Non-pigmented ciliary epithelial cell (primary cell): ENCODE data around the gene SBF2.
"Not testable (repeated sequence)": the region's sequence is repeated elsewhere in the genome, so short reads cannot be mapped to it uniquely, and the experiment has no call there.

Experiments used
- DNase-seq: peaks from one replicate; pipeline ENCODE4 v3.0.0-alpha.2; 2010; ENCODE audit warnings: low read depth

Gene SBF2

DNA sequence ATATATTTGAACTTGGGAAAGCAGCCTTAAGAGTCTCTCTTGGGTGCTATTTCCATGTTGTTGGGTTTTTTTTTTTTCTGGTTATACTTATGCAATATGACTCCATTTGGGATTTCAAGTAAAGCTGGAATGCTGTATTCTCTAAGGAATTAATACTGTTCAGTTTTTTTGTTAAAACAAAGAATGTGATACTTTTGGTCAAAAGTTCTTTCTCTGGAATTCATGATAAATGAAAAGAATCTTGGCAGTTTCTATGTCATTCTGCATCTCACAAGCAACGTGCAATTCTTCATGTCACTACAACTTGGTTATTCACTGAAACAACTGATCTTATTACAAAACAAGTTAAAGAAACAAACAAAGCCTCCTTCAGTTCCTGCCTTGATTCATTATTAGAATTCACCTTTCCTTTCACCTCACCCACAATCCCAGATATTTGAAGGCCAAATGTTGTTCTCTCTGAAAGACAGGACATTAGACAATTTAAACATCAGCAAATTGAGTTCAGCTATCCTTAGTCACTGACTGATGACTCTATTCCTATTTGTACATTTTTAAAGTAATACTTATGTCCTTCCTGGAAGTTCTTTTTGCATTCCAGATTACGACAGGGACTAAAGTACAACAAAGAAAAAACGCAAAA is 176.2 kb downstream of the SBF2 start:
- peak; percentile 11 for DNase-seq

DNA sequence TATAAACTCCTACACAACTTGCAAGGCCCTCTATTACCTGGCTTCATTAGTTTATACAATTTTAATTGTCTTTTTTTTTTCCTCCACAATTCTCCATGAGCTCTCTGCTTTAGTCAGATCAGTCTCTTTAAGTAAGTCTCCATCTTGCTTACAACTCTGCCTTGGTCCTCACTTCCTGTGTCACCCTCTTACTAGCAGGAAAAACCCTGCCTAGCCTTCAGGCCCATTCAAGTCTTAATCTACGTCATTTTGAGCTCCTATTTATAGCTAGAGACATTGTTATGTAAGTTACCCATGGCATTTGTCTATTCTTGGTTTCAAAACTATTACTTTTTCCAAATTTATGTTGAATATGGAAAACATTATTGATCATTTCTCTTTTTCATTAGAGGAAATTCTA is 177.4 kb downstream of the SBF2 start:
- no peak for DNase-seq

DNA sequence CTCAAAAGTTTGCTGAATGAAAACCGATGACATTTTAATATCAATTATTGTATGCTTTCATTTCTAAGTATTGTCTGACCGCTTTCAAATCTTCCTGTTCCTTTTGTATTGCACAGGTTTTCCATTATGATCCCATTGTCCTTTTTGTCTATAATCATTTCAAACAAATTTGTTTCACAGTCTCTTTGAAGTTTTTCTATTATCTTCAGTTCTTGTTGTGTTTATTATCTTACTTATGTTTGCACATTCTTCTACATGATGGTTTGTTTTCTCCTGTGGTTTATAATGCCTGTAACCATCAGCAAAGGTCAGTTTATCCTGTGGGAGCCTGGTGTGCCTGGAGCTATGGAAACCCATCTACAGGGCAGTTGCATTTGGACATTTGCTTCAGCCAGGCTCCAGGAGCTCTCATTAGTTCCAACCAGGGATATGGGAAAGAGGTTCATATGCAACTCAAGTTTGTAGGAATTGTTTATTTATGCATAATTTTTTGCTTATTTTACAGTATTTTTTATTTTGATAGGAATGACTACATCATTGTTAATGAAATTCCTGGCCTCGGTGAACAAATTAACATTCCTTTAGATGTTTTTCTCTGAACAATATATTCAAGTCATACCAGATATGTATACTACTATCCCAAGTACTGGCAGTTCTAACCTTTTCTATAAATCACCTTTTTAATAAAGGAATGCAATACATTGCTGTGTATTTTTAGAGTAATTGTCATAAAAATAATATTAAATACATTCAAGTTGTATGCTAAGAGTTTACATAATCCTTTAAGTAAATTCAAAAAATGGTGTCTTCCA is 179.2 kb downstream of the SBF2 start:
- DNase-seq = no peak

DNA sequence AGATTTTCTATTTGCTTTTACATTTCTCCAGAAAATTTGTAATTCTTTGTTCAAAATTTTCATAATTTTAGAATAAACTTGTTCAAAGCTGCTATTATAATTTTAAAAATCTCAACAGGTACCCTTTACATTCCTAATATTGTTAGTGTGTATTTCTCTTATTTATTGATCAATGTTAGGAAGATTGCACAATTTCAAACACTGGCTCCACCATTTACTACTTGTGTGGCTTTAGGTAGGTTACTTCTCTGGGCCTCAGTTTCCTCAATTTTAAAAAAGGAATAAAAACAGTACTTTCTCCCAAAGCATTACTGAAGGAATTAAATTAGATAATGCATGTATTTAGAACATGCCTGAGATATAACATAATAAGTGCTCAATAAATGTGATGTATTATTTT is 180.2 kb downstream of the SBF2 start:
- DNase-seq = no peak

DNA sequence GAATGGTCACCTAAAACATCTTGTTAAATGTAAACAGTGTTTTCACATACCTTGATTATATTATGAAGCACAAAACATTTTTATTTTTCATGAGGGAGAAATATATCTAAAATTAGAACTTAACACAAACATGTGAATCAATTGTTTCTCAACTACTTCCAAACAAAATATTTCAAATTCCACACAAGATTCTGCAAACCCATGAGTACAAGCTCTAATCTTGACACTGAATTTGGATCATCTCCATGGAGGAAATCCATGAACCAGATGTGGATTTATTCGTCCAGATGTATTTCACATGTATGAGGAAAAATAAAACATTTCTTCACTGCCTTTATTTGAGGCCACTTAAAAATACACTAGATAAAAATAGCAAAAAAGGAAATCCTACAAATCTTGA is 184.2 kb downstream of the SBF2 start:
- DNase-seq = peak; percentile 43

DNA sequence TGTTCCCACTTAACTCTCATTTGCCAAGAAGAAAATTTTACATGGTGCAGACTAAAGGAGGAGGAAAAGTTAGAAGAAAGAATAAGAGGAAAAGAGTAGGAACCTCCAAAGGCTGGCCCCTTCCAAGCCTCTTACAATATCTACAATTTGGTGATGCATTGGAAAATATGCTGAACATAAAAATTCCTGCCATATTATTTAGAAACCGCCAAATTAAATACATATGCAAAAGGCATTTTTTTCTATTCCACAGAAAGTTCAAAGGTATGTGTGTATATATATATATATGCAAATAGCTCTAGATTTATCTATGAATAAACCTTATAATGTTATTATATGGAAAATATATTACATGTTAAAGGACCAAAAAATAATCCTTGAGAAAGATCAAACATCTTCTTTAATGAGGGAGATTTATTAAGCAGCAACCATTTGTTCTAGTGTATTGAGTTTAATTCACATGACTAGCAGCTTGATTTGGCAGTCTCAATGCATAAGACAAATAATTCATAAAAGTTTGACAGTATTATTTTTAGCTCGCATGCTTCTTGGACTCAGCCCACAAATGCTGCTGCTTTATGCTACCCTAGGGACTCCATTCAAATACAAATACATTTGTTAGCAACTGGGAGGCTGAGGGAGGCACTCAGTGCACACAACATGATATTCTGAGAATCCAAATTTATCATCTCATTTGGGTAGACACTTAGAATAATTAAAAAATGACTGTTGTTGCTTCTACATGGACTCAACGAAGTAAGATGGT is 184.9 kb downstream of the SBF2 start:
- DNase-seq = no peak

DNA sequence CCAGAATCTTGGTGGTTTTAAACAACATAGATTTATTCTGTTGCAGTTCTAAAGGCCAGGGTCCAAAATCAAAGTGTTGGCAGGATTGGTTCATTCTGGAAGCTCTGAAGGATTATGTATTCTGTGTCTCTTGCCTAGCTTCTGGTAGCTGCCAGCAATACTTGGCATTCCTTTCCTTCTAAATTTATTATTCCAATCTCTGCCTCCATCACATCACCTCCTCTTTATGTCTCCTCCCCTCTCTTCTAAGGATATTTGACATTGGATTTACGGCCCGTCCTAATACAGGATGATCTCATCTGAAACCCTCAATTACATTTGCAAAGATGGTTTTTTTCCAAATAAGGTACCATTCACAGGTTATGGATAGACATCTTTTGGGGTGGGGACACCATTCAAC is 186.5 kb downstream of the SBF2 start:
- DNase-seq = no peak

DNA sequence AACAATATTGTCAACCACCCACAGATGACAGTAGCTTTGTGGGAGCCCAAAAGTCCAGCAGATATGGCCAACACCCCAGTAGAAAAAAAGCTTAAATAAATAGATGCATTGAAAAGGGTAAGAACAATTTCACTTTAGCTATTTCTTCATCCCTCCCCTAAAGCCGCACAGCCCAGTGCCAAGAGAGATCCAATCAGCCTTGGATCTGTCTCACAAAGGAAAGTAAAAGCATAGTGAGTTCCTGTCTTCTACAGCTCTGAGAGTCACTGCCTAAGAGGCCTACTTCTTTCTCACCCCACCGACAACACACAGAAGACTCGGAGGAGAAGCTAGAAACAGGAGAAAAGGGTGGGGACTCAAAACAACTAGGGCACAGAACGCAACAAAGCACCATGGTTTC is 196.4 kb downstream of the SBF2 start:
- DNase-seq = no peak

DNA sequence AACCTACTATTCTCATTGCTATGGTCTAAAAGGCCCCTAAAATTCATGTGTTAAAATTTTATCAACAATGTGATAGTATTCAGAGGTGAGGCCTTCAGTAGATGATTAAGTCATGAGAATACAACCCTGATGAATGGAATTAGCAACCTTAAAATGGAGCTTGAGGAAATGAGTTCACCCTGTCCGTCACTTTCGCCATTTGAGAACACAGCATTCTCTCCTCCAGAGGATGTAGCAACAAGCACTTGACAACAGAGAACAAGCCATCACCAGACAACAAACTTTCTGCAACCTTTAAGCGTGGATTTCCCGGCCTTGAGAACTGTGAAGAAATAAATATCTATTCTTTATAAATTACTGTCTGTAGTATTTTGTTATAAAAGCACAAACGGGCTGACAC is 197.0 kb downstream of the SBF2 start:
- no peak for DNase-seq

DNA sequence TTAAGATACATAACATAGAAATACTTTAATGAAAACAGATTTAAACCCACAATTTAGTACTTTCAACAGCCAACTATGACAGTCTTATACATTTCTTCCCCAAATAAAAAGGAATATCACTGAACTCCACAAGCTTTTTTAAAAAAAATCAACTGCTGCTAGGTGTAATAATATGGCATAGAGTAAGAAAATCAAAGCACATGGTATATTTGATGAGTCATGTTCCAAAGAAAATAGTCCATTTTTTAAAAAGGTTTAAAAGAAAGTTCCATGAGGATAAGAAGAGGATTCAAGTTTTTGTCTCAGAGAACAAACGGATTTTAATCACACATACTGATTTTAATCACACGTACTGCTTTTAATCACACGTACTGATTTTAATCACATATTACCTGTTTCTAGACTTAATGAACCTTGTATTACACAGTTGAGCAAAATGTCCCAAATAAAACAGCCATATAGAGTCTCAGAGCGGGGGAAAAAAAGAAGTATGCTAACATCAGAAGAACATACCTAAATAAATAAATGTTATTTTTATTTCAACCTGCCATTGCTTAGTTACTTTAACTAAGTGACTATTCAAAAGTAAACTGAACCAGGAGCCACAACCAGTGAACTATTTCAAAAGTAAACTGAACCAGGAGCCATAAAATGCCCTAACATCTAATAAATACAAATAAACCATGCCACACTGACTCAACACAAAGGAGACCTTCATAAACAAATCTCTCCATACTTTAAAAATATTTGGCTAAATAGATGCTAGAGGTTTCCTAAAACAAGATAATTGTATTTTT is 198.4 kb downstream of the SBF2 start:
- DNase-seq = no peak

DNA sequence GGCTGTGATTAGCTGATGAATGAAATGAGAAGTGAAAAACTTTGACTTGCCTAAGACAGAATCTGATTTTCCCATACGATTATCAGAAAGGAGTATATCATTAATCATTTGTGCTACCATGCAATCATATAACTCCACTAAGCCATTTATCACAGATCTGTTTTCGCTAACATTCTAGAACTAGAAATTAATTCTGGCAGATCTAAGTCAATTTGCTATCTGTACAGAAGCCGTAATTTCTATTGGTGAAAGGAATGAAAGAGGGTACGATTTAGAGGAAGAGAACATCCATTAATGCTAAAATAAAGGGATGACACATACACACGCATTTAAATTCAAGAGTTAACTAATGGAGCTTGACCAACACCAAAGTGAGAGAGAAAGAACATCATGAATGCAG is 201.6 kb downstream of the SBF2 start:
- DNase-seq = no peak

DNA sequence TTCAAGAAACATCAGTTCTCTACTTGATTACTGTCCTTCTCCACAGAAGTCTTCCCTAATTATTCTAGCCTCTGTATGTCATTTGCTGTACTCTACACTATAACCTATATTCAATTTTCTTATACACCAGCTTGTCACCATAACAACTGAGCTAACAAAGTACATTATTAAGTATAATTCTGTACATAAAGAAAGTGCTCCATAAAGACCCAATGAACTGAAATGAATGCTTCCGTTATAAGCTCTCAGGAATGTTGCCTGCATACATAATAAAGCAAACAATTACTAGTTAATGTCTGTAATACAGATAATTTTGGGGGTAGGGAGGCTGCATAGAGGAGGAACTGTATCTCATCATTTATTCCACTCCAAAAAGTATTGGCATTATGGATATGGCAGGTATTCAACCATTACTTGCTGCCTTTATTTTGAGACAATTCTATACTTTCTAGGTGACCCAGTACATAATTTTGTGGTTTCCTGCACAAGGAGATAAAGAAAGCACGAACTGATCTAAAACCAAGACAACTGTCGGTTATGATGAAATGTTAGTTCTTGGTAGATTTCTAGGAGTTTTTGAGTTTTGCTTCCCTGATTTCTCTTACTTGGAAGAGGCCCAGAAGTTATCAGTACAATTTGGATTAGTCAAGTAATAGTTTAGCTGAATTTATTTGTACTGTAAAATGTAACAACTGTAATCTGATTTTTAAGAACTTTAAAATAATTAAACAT is 202.5 kb downstream of the SBF2 start:
- DNase-seq = peak; percentile 14

DNA sequence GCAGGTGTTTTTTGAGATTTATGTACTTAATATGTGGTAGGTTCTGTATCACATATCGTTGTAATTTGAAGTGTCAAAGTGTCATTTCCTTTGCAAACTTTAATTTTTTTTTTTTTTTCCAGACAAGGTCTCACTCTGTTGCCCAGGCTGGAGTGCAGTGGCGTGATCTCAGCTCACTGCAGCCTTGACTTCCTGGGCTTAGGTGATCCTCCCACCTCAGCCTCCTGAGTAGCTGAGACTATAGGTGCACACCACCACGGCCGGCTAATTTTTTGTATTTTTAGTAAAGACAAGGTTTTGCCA is 206.1 kb downstream of the SBF2 start:
- DNase-seq = not testable (repeated sequence)

DNA sequence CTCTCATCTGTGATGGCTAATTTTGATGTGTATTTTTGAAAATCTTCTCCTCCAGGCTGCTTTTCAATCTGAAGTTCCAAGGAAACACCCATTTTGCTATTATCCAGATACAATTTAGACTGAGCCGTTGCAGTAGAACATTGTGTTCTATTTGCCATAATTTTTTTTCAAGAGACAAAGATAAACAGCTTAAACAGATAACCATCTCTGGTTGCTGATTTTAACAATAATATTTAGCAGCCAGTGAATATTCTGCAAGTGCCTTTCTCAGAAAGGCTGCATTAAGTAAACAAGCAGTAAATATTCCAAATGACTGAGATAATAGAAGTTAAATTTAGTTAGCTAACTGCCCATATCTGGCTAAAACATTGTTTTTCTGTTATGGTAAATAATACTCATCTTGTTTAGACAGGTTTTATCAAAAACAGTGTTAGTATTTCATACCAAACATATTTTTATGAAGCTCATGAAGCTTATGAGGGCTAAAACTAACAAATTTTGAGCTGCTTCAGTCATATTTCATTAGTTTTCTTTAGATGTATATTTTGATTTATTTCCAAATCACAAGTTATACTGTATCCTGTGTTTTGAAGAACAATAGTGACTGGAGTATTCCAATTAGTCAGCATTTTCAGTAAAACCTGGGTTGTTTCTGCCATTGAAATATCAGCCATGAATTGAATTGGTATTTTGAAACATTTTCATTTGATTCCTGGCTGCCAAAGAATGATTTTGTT is 206.7 kb downstream of the SBF2 start:
- no peak for DNase-seq

DNA sequence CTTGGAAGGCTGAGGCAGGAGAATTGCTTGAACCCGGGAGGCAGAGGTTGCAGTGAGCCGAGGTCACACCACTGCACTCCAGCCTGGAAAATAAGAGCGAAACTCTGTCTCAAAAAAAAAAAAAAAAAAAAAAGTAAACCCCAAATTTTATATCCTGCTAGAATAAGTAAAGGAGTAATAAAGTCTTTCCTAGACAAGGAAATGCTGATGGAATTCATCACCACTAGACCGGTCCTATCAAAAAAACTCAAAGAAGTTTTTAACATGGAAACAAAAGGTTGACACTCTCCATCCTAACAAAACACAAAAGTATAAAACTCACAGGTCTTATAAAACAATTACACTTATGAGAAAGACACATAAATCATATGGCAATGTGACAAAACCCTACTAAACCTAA is 213.9 kb downstream of the SBF2 start:
- DNase-seq = no peak

DNA sequence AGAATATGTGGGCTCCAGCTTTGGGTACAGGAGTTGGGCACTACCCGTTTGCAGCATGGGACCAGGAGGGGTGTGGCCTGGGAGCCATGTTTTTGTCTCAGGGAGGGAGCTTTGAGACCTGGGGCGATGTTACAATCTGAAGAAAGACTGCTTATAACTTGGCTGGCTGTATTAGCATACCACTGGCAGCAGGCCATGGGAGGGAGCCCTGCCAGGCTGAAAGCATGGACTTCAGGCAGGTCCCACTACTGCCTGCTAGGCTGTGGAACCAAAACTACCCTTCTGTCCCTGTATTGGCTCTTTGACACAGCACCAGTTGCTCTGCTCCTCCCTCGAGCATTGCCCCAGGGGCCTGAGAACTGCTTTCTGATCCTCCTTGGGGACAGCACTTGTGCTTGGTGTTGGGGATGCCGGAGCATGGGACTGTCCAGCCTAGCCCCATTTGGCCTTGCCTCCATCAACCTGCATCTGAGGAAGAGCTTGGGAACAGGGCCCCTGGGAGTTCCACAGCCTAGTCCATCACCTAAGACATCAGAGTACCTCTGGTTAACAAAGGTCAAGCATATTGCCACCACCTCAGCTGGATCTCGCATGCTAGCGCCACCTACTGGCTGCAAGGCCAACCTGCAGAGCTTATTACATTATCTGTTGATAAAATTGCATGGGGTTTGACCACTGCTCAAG is 217.4 kb downstream of the SBF2 start:
- DNase-seq = no peak

DNA sequence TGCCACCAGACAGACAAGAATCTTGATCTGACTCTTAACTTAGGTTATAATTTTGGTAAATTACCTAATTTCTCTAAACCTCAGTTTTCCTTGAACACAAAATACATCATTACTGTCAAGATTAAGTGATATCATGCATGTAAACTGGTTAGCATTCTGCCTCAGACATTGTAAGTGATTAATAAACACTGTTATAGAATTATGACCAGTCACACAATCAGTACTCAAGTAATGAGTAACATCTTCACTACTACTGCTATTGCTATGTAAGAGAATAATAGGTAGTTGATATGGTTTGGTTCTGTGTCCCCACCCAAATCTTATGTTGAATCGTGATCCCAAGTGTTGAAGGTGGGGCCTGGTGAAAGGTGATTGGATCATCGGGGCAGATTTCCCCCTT is 218.9 kb downstream of the SBF2 start:
- no peak for DNase-seq

DNA sequence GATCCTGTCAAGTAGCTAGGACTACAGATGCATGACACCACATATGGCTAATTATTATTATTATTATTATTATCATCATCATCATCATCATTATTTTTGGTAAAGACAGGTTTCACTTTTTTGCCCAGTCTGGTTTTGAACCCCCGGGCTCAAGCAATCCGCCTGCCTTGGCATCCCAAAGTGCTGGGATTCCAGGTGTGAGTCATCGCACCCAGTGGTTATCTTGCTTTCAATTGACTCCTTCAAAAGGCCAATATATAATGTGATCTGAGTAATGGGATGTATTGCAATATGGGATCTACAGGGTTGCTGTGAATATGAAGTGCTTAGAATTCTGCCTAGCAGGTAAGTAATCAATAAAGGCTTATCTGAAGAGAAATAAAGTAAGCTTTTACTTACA is 221.2 kb downstream of the SBF2 start:
- no peak for DNase-seq

DNA sequence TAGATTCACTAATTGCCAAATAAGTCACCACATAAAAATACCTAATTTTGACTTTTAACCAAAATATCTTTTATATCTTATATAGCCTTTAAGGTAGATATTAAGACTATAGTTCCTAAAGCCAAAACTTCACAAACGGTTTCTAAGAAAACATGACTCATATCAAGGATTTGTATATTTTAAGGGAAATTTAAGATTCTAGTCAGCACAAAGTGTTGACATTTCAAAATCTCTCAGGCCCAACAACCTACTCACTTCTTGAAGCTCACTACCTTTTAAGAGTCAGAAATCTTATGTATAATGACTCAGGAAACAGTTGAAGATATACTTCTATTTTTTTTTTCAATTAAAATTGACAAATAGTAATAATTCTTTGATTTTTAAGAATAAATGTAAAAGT is 221.9 kb downstream of the SBF2 start:
- no peak for DNase-seq

DNA sequence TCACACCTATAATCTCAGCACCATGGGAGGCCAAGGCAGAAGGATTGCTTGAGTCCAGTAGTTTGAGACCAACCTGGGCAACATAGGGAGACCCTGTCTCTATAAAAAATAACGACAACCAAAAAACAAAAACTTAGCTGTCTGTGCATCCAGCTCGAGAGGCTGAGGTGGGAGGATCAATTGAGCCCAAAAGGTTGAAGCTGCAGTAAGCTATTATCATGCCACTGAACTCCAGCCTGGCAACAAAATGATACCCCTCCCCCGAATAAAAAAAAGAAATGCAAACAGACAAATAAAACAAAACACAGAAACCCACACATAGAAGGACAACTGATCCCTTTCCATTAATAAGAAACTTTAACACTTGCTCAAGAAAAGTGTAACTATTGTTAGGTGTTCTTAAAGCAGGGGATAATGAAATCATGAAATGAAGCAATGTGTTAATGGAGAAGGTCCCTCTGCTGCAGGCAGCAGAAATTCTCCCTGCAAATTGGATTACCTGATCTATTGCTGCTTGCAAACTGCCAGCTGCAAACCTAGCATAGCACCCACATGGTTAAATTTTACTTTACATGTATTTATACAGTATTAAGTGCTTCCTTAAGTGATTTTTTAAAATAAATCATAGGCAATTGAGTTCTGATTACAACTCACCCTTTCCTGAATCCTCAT is 226.3 kb downstream of the SBF2 start:
- no peak for DNase-seq
